ENCODE results near the gene CBX3. TPM values are rescaled to one million over a fixed set of nuclear protein-coding genes. Genes with fewer than 3 reads are reported as not detected.
"Not testable (repeated sequence)": the region's sequence is repeated elsewhere in the genome, so short reads cannot be mapped to it uniquely, and the experiment has no call there.

CBX3 gene
- total and polyA plus RNA-seq, 2 donors (not counting 1 experiment from before 2014, with no cell fraction given) = 105 to 136 TPM

DNA sequence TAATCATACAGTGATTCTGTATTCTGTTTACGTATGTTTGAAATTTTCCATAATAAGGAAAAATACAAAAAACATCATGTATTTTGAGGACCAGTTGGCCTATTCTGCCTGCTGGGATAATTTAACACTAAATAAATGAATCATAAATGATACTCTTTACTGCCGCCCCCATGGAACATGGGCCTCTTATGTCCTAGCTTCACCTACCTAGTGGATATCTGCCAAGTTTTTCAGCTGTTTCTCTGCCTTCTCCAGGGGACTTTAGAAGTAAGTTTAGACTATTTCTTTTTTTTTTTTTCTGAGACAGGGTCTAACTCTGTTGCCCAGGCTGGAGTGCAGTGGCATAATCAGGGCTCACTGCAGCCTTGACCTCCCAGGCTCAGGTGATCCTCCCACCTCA is 39.1 kb upstream of the CBX3 start:
- Histone ChIP-seq H3K79me2 (ENCODE audit: control insufficient read depth, insufficient read depth, low read length) (no peaks in the 10 kb centered on the region), H3K27ac (ENCODE audit: insufficient read depth, low read length) (no peak overlapping the region), H3K36me3 (ENCODE audit: control insufficient read depth, insufficient read depth, low read length) (no peaks in the 10 kb centered on the region), H3K27me3 (ENCODE audit: control insufficient read depth, insufficient read depth, low read length) (no peaks in the 10 kb centered on the region), H3K4me1 (ENCODE audit: control insufficient read depth, extremely low read depth, insufficient read depth, low read length) (no peaks in the 10 kb centered on the region), H3K4me3 (replicated peaks in 1 of 4; ENCODE audit: control extremely low read depth in 1 of 4, insufficient read depth in 1 of 4, low read depth in 3 of 4, low read length in 4 of 4) (no peak overlapping the region), H3K9me3 (ENCODE audit: control insufficient read depth, insufficient read depth, low read depth, low read length) (no peaks in the 10 kb centered on the region), H3K4me2 (ENCODE audit: extremely low read depth, insufficient read depth, low read length) (no peak overlapping the region), H4K20me1 (ENCODE audit: control insufficient read depth, extremely low read depth, insufficient read depth, low read length) (no peaks in the 10 kb centered on the region), H2AFZ (ENCODE audit: low read length) (no peak overlapping the region), H3K9ac (ENCODE audit: insufficient read depth, low read length) (no peak overlapping the region)
- TF ChIP-seq, protein P1, sequence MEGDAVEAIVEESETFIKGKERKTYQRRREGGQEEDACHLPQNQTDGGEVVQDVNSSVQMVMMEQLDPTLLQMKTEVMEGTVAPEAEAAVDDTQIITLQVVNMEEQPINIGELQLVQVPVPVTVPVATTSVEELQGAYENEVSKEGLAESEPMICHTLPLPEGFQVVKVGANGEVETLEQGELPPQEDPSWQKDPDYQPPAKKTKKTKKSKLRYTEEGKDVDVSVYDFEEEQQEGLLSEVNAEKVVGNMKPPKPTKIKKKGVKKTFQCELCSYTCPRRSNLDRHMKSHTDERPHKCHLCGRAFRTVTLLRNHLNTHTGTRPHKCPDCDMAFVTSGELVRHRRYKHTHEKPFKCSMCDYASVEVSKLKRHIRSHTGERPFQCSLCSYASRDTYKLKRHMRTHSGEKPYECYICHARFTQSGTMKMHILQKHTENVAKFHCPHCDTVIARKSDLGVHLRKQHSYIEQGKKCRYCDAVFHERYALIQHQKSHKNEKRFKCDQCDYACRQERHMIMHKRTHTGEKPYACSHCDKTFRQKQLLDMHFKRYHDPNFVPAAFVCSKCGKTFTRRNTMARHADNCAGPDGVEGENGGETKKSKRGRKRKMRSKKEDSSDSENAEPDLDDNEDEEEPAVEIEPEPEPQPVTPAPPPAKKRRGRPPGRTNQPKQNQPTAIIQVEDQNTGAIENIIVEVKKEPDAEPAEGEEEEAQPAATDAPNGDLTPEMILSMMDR (conservative IDR thresholded peaks at IDR 0.05 in 1 of 2, IDR thresholded peaks at IDR 0.05 in 1 of 2; ENCODE audit: low read depth in 1 of 2, low read length in 2 of 2) = no peak
- no peak for TF ChIP-seq EZH2 (IDR thresholded peaks at IDR 0.05; ENCODE audit: low read length, missing control alignments)
- DNase-seq (ENCODE audit: low read depth in 2 of 2) = no peak

DNA sequence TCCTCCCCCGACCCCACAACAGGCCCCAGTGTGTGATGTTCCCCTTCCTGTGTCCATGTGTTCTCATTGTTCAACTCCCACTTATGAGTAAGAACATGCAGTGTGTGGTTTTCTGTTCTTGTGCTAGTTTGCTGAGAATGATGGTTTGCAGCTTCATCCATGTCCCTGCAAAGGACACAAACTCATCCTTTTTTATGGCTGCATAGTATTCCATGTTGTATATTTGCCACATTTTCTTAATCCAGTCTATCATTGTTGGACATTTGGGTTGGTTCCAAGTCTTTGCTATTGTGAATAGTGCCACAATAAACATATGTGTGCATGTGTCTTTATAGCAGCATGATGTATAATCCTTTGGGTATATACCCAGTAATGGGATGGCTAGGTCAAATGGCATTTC is 37.7 kb upstream of the CBX3 start:
- H4K20me1 ChIP-seq (ENCODE audit: control insufficient read depth, extremely low read depth, insufficient read depth, low read length); H3K9me3 ChIP-seq (ENCODE audit: control insufficient read depth, insufficient read depth, low read depth, low read length); H3K4me3 ChIP-seq (replicated peaks in 1 of 4; ENCODE audit: control extremely low read depth in 1 of 4, insufficient read depth in 1 of 4, low read depth in 3 of 4, low read length in 4 of 4); H3K27me3 ChIP-seq (ENCODE audit: control insufficient read depth, insufficient read depth, low read length); H3K36me3 ChIP-seq (ENCODE audit: control insufficient read depth, insufficient read depth, low read length); DNase-seq (ENCODE audit: low read depth in 2 of 2); H3K4me2 ChIP-seq (ENCODE audit: extremely low read depth, insufficient read depth, low read length); H3K4me1 ChIP-seq (ENCODE audit: control insufficient read depth, extremely low read depth, insufficient read depth, low read length); H2AFZ ChIP-seq (ENCODE audit: low read length); H3K27ac ChIP-seq (ENCODE audit: insufficient read depth, low read length); H3K9ac ChIP-seq (ENCODE audit: insufficient read depth, low read length); H3K79me2 ChIP-seq (ENCODE audit: control insufficient read depth, insufficient read depth, low read length): not testable (repeated sequence)

DNA sequence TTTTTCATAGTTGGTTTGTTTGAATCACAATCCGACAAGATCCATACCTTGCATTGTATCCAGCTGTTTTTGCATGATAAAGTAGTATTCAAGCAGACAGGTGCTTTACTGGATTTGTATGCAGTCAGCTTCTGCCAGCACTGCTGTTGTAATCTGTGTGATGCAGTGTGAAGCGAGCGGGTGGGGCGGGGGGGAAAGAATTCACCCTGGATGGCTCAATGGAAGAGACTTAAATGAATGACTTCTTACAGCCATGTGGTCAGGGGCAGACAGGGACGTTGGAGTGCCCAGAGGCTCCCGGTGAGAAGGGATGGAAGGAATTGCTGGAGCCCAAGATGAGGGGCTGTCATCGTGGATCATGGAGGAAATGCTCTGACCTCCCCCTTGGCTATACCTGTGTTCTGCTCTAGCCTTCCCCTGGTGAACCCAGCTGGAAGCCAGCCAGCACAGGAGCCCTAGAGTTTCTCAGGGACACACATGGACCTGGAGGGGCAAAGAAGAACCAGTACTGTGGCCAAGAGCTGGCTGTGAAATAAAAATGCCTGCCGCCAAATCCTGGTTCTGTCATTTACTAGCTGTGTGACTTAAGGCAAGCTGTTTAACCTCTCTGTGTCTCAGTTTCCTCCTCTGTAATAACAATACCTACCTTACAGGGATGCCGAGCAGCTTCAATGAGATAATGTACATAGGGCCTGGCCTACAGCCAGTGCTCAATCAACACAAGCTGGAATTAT is 35.4 kb upstream of the CBX3 start:
- TF ChIP-seq, protein P1 (conservative IDR thresholded peaks at IDR 0.05 in 1 of 2, IDR thresholded peaks at IDR 0.05 in 1 of 2; ENCODE audit: low read depth in 1 of 2, low read length in 2 of 2) = no peak
- DNase-seq (ENCODE audit: low read depth in 2 of 2) = no peak
- Histone ChIP-seq H3K9me3 (ENCODE audit: control insufficient read depth, insufficient read depth, low read depth, low read length) (no peaks in the 10 kb centered on the region), H3K4me3 (replicated peaks in 1 of 4; ENCODE audit: control extremely low read depth in 1 of 4, insufficient read depth in 1 of 4, low read depth in 3 of 4, low read length in 4 of 4) (no peak overlapping the region), H3K9ac (ENCODE audit: insufficient read depth, low read length) (no peak overlapping the region), H3K27me3 (ENCODE audit: control insufficient read depth, insufficient read depth, low read length) (no peaks in the 10 kb centered on the region), H4K20me1 (ENCODE audit: control insufficient read depth, extremely low read depth, insufficient read depth, low read length) (no peaks in the 10 kb centered on the region), H3K4me2 (ENCODE audit: extremely low read depth, insufficient read depth, low read length) (no peak overlapping the region), H3K27ac (ENCODE audit: insufficient read depth, low read length) (no peak overlapping the region), H3K36me3 (ENCODE audit: control insufficient read depth, insufficient read depth, low read length) (no peaks in the 10 kb centered on the region), H3K79me2 (ENCODE audit: control insufficient read depth, insufficient read depth, low read length) (no peaks in the 10 kb centered on the region), H3K4me1 (ENCODE audit: control insufficient read depth, extremely low read depth, insufficient read depth, low read length) (no peaks in the 10 kb centered on the region), H2AFZ (ENCODE audit: low read length) (no peak overlapping the region)

Measured in fibroblast of lung (primary cell).